Colon (tissue), 2 donors: ENCODE measurements around the gene ZNRD2.

ENCODE experiments used
- FAIRE-seq: peaks from 2 replicates; lab custom pipeline; 2012; peaks lifted over from hg19 to GRCh38; lab: Jason Lieb, UNC
- donor health status: control.
- donor health status: control.

Gene ZNRD2

DNA sequence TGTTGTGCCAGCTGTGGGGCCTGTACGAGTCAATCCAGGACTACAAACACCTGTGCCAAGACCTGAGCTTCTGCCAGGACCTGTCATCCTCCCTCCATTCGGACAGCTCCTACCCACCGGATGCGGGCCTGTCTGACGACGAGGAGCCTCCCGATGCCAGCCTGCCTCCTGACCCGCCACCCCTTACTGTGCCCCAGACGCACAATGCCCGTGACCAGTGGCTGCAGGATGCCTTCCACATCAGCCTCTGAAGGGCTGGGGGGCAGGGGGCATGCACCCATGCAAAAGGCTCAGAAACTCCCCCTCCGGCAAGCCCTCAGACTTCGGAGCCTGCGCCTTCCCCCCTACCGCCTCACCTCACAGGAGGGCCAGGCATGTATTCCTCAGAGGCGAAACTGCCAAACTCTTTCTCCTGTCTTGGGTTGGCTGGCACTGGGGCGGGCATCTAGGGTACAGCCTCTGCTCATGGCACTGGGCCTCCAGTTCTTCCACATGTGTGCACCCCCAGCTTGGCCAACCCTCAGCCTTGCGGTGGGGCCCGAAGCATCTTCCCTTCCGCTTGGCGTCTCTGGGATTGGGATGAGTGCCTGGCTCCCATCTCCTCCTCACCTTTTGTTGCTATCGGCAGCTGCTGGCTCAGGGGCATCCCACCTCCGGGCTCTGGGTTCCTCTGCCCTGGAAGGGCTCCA, 3.3 kb downstream of the ZNRD2 start:
- no peak for FAIRE-seq

DNA sequence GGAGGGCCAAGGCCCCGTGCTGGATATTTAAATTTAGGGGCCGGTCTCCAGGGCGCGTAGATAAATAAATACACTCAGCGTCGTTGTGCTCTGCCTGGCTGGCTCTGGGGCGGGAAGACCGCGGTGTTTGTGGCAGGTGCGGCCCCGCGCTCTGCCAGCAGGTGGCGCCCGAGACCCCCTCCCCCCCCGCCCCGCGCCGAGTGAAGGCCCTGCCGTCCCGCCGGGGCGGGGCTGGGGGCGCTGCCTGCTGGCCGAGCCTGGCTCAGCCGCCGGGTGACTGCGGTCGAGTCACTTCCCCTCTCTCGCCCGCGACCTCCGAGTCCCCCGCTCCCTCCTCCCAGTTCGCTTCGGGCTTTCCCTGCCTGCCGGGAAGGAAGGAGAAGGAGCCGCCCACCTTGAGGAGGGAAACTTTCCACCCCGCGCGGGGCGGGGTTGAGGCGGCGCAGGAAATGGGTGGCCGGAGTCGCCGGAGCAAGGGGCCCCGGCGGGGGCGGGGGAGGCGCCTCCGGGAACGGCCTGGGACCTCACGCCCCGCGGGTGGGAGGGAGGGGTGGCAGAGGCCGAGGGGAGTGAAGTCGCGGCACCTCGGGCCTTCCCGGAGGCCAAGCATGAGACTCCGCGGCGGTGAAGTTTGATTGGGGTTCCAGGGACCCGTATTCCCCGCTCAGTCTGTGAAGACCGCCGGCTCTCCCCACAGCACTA, 4.0 kb downstream of the ZNRD2 start:
- no peak for FAIRE-seq

DNA sequence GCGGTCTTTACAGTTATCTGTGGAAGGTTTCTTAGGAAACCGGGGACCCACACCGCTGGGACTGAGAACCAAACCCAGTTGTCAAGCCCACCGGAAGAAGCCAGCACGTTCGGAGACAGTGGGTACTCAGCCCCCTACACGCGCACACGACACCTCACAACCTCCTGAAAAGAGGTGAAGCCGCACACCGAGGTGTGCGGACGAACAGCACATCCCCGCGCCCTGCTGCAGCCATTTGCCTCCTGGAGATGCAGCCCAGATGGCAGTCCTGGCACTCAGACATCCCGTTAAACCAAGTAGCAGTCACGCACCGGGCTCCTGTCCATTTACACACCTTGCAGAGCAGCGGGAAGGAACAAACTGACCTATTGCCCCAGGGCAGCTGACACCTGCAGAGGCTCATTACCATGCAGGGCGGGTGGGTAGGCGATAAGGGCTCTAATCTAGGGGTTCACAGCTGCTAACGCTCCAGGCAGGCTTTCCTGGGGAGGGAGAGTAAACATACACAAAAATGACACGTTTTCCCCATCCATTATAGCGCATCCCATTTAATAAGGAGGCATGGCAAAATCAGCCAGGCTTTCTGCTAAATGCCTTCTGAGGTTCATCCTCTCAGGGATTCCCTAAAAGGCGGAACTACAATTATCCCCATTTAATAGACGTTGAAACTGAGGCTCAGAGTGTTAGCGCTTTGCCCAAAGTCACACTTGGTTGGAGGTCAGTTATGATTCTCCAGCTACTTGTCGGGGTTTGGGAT, 4.7 kb downstream of the ZNRD2 start:
- FAIRE-seq, result no peak

DNA sequence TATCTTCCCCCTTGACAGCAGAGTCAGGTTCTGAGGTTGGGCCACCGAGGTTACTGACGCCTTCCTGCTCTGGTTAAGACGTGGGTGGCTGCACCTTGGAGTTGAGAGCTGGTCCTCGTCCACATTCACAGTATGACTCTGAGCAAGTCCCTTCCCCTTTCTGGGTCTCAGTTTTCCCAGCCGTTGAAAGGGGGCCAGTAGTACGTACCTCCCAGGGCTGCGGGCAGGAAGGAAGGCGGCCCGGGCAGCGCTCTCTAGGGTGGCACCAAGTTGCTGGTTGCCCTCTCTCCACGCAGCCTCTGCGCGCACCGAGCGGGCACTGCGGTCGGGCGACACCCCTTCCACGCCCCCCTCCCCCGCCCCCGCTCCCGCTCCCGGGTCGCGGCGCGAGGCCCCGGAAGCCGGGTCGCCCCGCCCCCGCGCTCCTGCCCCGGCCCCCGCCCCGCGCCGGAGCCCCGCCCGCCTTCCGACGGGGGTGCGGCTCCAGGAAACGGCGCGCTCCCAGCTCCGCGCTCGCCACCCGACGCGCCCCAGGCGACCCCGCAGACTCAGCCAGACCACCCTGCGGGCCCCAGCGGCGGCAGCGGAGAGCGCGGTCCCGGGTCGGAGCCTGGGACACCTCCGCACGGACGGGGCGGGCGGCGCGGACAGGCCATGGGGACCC, 5.4 kb downstream of the ZNRD2 start, which contains the start of gene EHBP1L1:
EHBP1L1 (plus strand) TSS at position 486 of the 664 bp plus-strand sequence. CDS start 250 bp downstream, outside the sequence.
- no peak for FAIRE-seq

DNA sequence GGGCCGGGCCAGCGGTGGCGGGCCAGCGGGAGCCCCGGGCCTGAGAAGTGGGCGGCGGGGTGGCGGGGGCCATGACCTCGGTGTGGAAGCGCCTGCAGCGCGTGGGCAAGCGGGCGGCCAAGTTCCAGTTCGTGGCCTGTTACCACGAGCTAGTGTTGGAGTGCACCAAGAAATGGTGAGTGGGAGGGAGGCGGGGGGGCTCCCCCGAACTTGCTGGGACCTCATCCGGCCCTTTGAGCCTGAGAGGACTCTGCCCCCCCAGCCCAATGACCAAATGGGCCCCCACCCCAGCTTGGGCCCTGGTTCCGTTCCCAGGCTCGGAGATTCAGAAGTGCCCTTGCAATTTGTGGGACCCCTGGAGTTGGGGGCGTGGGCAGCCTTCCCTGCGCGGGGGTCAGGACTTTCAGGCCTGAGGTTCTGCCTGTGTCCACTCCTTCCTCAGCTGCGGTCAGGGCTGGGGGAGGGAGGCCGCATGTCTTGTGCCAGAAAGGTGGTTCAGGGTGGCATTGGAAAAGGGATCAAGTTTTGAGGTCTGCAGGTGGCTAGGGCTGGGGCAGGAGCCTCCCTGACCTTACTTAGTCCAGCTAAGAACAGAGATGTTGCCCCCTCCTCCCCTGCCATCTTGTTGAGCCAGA, 6.1 kb downstream of the ZNRD2 start:
- FAIRE-seq, result no peak

DNA sequence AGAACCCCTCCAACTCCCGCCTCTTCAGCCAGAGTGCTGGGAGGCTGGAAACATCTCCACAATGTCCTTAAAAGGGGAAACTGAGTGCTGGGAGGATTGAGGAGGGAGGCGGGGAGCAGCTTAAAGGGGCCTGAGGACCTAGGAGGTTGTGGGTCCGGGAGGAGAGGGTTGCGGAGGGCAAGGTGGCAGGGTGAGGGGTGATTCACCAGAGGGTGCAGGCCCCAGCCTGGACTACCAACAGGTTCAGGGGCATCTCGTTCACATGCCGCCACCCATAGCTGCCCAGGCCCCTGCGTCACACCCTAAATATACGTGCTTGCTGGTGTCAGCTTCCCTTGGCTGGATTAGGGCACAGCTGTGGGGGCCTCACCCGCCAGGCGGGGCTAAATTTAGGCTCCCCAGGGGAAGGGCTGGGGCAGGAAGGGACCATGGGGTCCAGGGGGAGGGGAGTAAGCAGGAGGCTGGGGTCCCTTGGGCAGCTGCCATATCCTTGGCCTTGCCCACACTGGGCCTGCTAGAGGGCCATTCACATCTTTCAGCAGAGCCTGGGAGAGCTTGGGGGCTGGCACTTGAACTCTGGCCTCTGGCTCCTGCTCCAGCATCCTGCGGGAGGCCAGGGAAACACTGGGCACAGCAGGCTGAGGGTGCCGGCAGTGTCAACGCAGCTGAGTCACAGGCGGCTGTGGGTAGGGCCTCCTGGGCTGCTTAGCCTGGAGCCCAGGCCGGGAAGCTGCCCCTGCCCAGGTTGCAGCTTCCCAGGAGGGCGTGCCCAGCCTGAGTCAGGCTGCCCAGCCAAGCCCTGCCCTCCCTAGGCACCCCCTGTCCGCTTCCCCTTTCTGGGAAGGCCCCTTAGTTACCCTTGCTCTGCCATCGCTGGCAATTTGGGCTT, 6.8 kb downstream of the ZNRD2 start:
- FAIRE-seq, result no peak

DNA sequence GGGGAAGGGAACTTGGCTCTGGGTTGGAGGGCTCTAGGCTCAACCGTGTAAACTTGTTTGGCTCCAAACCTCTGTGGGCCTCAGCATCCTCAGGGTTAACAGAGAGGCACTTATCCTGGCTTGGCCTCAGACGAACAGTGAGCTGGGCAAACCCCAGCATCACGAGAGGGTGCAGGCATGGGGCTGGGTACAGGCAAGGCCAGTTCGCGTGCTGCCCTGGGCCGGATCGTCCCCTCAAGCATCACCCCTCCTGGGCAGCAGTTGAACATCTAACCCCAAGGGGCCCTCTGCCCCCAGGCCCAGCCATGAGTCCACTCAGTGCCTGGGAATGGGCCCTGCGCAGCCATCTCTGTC, 7.5 kb downstream of the ZNRD2 start:
- FAIRE-seq, result no peak

DNA sequence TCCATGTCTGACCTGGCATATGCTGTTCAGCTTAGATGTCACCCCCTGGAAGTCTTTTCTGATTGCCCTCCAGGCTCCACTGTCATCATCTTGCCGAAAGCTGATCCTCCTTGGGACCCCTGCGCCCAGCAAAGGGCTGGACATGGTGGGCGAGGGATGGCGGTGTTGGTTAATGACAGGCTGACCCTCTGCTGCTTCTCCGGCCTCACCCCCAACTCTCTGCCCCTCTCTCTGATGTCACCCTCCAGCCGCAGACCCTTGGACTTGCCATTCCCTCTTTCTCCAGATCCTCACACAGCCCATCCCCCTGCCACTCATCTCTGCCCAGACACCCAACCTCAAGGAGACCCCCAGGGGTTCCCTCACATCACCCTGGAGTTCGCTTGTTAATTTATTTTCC, 7.9 kb downstream of the ZNRD2 start:
- FAIRE-seq, result no peak

DNA sequence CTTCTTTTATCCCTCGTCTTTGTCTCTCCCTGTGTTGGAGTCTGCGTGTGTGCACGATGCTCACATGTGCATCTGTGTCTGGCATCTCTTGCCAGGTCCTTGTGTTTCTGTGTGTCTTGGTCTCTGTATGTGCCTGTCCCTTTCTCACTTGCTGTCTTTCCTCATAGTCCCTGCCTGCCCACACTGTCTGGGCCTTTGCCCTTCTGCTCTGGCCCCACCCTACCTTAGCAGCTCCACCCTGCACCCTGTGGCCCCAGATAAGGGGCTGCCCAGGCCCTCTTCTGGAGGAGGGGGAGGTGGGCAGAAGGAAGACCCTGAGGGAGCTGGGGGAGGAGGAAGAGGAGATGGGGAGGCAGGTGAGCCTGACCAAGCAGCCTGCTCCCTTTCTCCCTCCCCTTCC, 8.4 kb downstream of the ZNRD2 start:
- no peak for FAIRE-seq

DNA sequence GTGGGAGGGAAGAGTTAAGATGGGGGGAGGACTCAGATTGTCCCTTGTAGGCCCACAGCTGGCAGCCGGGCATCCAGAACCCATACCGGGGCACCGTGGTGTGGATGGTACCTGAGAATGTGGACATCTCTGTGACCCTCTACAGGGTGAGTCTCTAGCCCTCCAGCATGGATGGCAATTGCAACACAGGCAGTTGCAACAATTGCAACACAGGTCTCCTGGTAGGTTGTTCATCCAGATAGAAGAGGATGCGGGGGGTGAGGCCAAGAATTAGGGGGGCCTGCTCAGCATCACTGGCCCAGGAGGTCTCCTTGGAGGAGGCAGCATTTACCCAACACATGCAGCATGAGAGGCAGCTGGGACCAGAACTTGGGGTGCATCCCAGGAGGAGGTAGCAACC, 9.0 kb downstream of the ZNRD2 start:
- FAIRE-seq, result no peak

DNA sequence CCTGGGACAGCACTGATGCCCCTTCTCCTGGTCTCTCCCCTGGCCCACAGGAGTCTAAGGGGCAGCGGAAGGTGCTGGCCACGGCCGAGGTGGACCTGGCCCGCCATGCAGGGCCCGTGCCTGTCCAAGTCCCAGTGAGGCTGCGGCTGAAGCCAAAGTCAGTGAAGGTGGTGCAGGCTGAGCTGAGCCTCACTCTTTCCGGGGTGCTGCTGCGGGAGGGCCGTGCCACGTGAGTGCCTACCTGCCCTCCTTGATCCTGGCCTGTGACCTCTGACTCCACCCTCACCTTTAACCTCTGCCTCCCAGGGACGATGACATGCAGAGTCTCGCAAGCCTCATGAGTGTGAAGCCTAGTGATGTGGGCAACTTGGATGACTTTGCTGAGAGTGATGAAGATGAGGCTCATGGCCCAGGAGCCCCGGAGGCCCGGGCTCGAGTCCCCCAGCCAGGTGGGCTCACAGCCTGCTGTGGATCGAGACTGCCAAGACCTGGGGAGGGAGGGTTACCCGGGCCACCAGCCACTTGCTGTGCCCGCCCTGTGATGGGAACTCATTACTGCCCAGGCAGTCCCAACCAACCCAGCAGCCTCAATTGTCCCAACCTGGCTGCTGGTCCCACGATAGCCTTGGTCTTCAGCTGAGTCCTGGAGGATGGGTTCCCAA, 9.9 kb downstream of the ZNRD2 start:
- FAIRE-seq, result no peak

DNA sequence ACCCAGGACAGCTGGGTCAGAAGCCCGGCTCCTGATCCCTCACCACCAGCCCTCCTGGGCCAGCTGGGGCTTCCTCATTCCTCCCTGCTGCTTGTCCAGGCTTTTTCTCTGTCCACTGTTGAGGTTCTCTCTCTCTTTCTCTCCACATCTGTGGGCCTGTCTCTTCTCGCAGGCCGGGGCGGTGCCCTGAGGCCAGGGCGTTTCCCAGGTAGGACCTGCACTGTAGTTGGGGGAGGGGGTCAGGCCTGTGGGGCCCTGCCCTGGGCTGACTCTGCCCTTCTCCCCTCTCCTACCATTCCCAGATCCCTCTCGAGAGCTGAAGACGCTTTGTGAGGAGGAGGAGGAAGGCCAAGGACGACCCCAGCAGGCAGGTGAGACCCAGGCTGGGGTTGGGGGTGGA, 10.5 kb downstream of the ZNRD2 start:
- no peak for FAIRE-seq

DNA sequence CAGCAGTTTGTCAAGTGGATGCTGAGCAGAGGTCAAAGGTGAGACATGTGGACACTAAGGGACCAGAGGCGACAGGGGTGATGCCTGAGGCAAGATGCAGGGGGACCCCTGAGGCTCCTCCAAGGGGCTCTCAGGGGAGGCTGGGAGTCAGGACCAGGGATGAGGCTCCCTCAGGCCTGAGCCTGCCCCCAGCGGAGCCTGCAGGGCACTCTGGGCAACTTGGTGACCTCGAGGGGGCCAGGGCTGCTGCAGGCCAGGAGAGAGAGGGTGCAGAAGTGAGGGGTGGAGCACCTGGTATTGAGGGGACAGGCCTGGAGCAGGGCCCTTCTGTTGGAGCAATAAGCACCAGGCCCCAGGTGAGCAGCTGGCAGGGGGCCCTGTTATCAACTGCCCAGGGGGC, 11.7 kb downstream of the ZNRD2 start:
- FAIRE-seq, result no peak

DNA sequence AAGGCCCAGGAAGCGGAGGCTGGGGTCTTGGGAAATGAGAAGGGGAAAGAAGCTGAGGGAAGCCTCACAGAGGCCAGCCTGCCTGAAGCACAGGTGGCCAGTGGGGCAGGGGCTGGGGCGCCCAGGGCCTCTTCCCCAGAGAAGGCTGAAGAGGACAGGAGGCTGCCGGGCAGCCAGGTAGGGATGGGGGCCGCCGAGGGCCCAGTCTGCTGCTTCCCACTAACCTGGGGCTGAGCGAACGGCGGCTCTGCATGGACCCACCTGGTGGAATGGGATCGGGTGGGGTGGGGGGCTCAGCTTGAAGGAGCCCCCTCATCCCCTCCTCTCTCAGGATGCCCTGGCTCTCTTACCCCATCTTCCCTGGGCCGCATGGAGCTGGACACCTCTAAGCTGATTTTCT, 13.3 kb downstream of the ZNRD2 start:
- no peak for FAIRE-seq

DNA sequence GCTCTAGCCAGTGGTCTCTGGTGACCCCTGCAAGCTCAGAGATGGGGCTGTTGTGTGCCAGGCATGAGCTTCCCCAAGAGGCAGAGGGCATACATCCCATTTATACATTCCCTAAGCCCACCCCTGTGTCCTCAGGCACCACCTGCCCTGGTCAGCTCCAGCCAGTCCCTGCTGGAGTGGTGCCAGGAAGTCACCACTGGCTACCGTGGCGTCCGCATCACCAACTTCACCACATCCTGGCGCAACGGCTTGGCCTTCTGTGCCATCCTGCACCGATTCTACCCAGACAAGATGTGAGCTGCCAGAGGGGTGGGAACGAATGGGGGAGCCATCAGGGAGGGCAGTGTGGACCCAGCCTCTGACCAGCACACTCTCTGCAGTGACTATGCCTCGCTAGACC, 13.8 kb downstream of the ZNRD2 start:
- no peak for FAIRE-seq

DNA sequence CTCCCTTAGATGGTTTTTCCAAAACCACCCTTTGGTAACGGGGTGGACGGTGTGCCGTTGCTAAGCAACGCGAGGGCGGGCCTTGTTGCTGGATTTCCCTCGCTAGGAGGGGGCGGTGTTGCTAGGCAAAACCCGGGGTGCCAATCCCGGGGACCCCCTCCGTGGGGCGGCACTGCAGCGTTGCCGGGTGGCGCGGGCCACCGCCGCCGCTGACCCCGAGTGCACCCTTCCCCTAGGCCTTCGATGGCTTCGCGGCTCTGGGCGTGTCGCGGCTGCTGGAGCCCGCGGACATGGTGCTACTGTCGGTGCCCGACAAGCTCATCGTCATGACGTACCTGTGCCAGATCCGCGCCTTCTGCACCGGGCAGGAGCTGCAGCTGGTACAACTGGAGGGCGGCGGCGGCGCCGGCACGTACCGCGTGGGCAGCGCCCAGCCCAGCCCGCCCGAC, 14.5 kb downstream of the ZNRD2 start:
- no peak for FAIRE-seq

DNA sequence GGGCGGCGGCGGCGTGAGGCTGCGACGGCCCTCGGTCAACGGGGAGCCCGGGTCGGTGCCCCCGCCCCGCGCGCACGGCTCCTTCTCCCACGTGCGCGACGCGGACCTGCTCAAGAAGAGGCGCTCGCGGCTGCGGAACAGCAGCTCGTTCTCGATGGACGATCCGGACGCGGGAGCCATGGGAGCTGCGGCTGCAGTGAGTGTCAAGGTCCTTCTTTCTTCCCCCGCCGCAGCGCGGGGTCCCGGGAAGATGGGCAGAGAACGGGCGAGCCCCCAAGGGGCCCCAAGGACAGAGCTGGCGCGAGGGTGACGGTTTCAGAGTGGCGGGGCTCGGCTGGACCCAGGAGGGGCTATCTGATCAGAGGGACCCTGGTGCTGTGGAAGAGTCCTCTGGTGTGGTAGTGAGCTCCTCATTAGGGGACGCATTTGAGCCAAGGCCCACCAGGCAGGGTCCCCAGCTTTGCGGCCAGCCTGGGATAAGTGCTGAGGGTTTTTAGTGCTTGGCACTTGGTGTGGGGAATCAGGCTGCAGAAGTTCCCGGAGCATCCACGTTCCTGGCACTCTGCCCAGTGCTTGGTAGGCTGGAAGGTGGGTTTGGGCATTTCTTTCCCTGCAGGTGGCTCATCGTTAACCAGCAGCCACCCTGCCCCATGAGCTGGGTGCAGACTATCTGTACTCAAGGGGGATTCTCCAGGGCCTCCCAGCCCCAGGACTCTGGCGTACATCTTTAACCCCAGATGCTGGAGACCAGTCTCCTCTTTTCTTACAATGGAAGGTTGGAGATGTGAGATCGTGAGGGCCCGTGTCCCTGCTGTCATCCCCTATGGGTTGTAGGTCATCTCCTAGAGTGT, 15.3 kb downstream of the ZNRD2 start:
- FAIRE-seq, result no peak

DNA sequence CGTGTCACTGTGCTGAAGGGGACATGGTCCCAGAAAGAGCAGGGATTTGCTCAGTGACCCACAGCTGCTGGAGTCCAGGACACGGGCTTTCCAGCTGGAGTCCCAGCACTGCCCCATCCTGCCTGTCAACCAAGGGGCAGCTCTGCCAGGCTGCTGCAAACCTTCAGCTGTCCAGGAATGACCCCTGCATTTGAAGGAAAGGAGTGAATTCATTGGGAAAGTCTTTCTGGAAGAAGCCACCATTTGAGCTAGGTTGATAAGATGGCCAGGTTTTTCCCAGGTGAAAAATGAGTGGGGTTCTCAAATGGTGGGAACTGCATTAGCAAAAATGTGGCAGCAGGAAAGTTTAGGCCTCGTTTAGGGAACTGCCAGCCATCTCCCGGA, 16.0 kb downstream of the ZNRD2 start:
- FAIRE-seq, result no peak

DNA sequence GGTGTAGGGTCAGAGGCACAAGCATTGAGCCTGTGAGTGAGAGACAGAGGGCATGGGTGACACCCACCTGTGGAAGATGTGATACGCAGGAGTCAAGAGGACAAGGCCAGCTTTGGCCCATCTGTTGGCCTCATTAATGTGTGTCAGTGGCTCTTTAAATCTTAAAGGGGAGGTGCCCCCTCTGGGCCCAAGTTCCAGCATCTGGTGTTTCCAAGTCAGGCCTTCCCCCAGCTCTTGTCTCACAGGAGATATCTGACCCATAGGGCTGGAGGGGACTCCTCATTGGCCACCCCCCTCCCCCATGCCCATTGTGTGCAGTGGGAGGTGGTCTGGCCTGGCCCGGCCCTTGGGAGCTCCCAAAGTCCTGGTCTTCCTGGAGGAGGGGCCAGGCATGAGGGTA, 16.4 kb downstream of the ZNRD2 start:
- no peak for FAIRE-seq
